ENCODE measurements around the gene THAP8. TPM values are rescaled to one million over a fixed set of nuclear protein-coding genes. Genes with fewer than 3 reads are reported as not detected.

Gene THAP8
- total and polyA plus RNA-seq, 2 of the 13 experiments (the other 11 are each of a cell fraction or from before 2014, with no cell fraction given) = 1.7 to 3.7 TPM

DNA sequence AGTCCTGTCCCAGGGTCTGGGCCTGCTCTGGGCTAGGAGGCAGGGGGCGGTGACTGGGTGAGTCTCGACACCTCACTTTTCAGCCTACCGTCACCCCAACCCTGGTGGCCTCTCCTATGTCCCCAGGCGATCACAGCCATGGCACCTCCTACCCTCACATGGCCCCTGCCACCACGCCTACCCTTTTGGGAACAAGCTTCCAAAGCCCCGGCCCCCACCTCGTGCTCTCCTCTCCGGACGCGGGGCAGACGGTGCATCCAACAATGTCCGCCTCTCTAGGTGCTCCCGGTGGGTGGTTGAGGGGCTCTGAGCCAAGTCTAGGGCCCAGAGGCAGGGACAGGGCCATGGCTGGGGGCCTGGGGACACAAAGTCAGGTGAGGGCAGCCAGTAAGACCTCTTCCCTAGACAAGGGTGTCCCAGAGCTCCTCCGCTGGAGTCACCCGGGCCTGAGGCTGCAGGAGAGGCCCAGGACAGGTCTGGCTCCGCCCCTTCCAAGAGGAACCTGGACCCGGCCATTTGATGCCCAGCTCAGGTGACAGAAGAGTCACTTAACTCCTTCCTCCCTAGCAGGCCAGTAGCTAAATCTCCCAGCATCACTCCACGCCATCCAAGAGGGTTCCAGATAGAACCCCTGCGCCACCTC, 45.6 kb downstream of the THAP8 start, which contains the start of gene SYNE4 (continued):
- TF ChIP-seq, protein P1, sequence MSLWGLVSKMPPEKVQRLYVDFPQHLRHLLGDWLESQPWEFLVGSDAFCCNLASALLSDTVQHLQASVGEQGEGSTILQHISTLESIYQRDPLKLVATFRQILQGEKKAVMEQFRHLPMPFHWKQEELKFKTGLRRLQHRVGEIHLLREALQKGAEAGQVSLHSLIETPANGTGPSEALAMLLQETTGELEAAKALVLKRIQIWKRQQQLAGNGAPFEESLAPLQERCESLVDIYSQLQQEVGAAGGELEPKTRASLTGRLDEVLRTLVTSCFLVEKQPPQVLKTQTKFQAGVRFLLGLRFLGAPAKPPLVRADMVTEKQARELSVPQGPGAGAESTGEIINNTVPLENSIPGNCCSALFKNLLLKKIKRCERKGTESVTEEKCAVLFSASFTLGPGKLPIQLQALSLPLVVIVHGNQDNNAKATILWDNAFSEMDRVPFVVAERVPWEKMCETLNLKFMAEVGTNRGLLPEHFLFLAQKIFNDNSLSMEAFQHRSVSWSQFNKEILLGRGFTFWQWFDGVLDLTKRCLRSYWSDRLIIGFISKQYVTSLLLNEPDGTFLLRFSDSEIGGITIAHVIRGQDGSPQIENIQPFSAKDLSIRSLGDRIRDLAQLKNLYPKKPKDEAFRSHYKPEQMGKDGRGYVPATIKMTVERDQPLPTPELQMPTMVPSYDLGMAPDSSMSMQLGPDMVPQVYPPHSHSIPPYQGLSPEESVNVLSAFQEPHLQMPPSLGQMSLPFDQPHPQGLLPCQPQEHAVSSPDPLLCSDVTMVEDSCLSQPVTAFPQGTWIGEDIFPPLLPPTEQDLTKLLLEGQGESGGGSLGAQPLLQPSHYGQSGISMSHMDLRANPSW (CRISPR knock-in tag; IDR thresholded peaks at IDR 0.05; ENCODE audit: borderline replicate concordance) = no peak
- TF ChIP-seq ZNF670 (CRISPR knock-in tag; IDR thresholded peaks at IDR 0.05; ENCODE audit: borderline replicate concordance) = no peak
- peak; percentile 46; the same call in 1 of the 2 replicates for TF ChIP-seq MEIS2 (CRISPR knock-in tag; IDR thresholded peaks at IDR 0.05)
- TF ChIP-seq TP53 (CRISPR knock-in tag; conservative IDR thresholded peaks at IDR 0.05) = 0 out of 2 replicates have a peak, but pooled peaks have one; percentile 44
- no peak for TF ChIP-seq ZNF234 (CRISPR knock-in tag; conservative IDR thresholded peaks at IDR 0.05)
- TF ChIP-seq, protein P2, sequence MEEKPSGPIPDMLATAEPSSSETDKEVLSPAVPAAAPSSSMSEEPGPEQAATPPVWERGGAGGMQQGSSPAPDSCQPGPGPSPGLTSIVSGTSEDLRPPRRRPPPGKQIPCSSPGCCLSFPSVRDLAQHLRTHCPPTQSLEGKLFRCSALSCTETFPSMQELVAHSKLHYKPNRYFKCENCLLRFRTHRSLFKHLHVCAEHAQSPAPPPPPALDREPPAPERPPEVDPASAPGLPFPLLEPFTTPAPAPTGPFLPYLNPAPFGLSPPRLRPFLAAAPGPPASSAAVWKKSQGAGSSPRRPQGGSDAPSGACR (CRISPR knock-in tag; IDR thresholded peaks at IDR 0.05) = no peak
- TF ChIP-seq, protein P3, sequence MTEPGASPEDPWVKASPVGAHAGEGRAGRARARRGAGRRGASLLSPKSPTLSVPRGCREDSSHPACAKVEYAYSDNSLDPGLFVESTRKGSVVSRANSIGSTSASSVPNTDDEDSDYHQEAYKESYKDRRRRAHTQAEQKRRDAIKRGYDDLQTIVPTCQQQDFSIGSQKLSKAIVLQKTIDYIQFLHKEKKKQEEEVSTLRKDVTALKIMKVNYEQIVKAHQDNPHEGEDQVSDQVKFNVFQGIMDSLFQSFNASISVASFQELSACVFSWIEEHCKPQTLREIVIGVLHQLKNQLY (CRISPR knock-in tag; IDR thresholded peaks at IDR 0.05) = no peak
- no peak for TF ChIP-seq CENPX (CRISPR knock-in tag; IDR thresholded peaks at IDR 0.05)
- TF ChIP-seq SALL1 (CRISPR knock-in tag; IDR thresholded peaks at IDR 0.05) = peak; percentile 67
- no peak for TF ChIP-seq AHR (CRISPR knock-in tag; IDR thresholded peaks at IDR 0.05)
- no peak for TF ChIP-seq ZFP82 (CRISPR knock-in tag; IDR thresholded peaks at IDR 0.05; ENCODE audit: borderline replicate concordance)
- TF ChIP-seq ZNF331 (CRISPR knock-in tag; IDR thresholded peaks at IDR 0.05) = no peak
- peak; percentile 78 for TF ChIP-seq AGO2 (optimal IDR thresholded peaks at IDR 0.05; ENCODE audit: low read depth, low read length)
- no peak for TF ChIP-seq SMC3 (IDR thresholded peaks at IDR 0.05; ENCODE audit: low read length)
- TF ChIP-seq NRL (CRISPR knock-in tag; IDR thresholded peaks at IDR 0.05; ENCODE audit: borderline replicate concordance) = no peak
- TF ChIP-seq ZNF317 (CRISPR knock-in tag; IDR thresholded peaks at IDR 0.05) = 0 out of 2 replicates have a peak, but pooled peaks have one; percentile 39
- no peak for TF ChIP-seq ZNF619 (CRISPR knock-in tag; IDR thresholded peaks at IDR 0.05)
- TF ChIP-seq TMF1 (CRISPR knock-in tag; IDR thresholded peaks at IDR 0.05; ENCODE audit: low read depth) = no peak
- peak; percentile 56; the same call in 1 of the 2 replicates for TF ChIP-seq ZNF329 (CRISPR knock-in tag; IDR thresholded peaks at IDR 0.05; ENCODE audit: low read depth)
- no peak; the same call in 1 of the 2 replicates for TF ChIP-seq ZNF607 (CRISPR knock-in tag; IDR thresholded peaks at IDR 0.05; ENCODE audit: borderline replicate concordance)
- TF ChIP-seq ZSCAN20 (CRISPR knock-in tag; IDR thresholded peaks at IDR 0.05; ENCODE audit: borderline replicate concordance) = no peak
- TF ChIP-seq HMG20A (CRISPR knock-in tag; IDR thresholded peaks at IDR 0.05; ENCODE audit: borderline replicate concordance) = no peak
- TF ChIP-seq, protein P4, sequence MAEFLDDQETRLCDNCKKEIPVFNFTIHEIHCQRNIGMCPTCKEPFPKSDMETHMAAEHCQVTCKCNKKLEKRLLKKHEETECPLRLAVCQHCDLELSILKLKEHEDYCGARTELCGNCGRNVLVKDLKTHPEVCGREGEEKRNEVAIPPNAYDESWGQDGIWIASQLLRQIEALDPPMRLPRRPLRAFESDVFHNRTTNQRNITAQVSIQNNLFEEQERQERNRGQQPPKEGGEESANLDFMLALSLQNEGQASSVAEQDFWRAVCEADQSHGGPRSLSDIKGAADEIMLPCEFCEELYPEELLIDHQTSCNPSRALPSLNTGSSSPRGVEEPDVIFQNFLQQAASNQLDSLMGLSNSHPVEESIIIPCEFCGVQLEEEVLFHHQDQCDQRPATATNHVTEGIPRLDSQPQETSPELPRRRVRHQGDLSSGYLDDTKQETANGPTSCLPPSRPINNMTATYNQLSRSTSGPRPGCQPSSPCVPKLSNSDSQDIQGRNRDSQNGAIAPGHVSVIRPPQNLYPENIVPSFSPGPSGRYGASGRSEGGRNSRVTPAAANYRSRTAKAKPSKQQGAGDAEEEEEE (CRISPR knock-in tag; IDR thresholded peaks at IDR 0.05; ENCODE audit: borderline replicate concordance) = 0 out of 2 replicates have a peak, but pooled peaks have one; percentile 47
- 0 out of 2 replicates have a peak, but pooled peaks have one; percentile 17 for TF ChIP-seq ZNF782 (CRISPR knock-in tag; IDR thresholded peaks at IDR 0.05; ENCODE audit: borderline replicate concordance)
